ENCODE results near the gene ZSCAN5A.

The ZSCAN5A gene

DNA sequence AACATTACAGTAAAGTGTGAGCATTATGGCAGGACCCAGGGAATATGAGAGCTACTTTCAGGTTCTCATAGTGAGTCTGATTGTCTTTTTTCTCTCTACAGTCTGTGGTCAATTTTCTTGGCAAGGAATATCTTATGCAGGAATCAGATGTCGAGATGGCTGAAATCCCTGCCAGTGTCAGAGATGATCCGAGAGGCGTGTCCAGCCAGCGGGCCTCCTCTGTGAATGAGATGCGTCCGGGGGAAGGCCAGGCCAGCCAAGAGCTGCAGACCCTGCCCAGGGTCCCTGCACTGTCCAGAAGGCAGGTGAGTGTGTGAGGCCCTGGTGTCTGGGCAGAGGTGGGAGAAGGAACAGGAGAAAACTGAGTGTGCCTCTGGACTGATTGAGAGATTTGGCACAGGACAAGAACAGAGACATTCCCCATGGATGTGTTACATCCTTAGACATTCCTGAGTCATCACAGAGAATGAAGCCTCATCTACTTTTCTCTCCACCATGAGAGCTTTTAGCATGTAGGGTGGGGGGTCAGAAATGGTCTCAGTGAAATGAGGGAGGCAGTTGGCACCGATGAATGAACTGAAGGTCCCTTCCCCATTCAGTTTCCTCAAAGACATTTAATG, 69.4 kb downstream of the ZSCAN5A start:
- POLR2A ChIA-PET: no interaction called here
- H3K9me3 ChIP-seq (ENCODE audit: control insufficient read depth, insufficient read depth, low read depth, low read length): no peaks in the 10 kb centered on the region
- no peak for TF ChIP-seq ZNF76 (tag by site-specific recombination; IDR thresholded peaks at IDR 0.05; ENCODE audit: borderline replicate concordance, low read depth)
- TF ChIP-seq, protein P1, sequence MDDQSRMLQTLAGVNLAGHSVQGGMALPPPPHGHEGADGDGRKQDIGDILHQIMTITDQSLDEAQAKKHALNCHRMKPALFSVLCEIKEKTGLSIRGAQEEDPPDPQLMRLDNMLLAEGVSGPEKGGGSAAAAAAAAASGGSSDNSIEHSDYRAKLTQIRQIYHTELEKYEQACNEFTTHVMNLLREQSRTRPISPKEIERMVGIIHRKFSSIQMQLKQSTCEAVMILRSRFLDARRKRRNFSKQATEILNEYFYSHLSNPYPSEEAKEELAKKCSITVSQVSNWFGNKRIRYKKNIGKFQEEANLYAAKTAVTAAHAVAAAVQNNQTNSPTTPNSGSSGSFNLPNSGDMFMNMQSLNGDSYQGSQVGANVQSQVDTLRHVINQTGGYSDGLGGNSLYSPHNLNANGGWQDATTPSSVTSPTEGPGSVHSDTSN (CRISPR knock-in tag; IDR thresholded peaks at IDR 0.05): no peak
- no peak for TF ChIP-seq ZNF660 (tag by site-specific recombination; IDR thresholded peaks at IDR 0.05)
- TF ChIP-seq FEZF1 (tag by site-specific recombination; IDR thresholded peaks at IDR 0.05): no peak
- no peak for TF ChIP-seq ZNF624 (tag by site-specific recombination; IDR thresholded peaks at IDR 0.05)
- TF ChIP-seq, protein P2, sequence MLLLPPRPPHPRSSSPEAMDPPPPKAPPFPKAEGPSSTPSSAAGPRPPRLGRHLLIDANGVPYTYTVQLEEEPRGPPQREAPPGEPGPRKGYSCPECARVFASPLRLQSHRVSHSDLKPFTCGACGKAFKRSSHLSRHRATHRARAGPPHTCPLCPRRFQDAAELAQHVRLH (tag by site-specific recombination; IDR thresholded peaks at IDR 0.05): no peak
- TF ChIP-seq, protein P3, sequence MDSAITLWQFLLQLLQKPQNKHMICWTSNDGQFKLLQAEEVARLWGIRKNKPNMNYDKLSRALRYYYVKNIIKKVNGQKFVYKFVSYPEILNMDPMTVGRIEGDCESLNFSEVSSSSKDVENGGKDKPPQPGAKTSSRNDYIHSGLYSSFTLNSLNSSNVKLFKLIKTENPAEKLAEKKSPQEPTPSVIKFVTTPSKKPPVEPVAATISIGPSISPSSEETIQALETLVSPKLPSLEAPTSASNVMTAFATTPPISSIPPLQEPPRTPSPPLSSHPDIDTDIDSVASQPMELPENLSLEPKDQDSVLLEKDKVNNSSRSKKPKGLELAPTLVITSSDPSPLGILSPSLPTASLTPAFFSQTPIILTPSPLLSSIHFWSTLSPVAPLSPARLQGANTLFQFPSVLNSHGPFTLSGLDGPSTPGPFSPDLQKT (IDR thresholded peaks at IDR 0.05; ENCODE audit: borderline replicate concordance, low read depth, low read length): no peak
- no peaks in the 10 kb centered on the region for H3K4me1 ChIP-seq (ENCODE audit: control insufficient read depth, insufficient read depth, low read length)
- no peaks in the 10 kb centered on the region for H3K36me3 ChIP-seq (ENCODE audit: control insufficient read depth in 2 of 2, insufficient read depth in 1 of 2, low read length in 2 of 2)
- H3K27ac ChIP-seq (ENCODE audit: extremely low read depth, low read depth, low read length): no peak overlapping the region
- H3K4me3 ChIP-seq (ENCODE audit: low read depth, low read length): no peak overlapping the region
- CTCF ChIA-PET: interaction anchor here (0.7 to 1.0 kb wide), 3 partner anchors 69 to 178 kb away, joined by 3 read pairs; no protein-coding TSS in a partner anchor

DNA sequence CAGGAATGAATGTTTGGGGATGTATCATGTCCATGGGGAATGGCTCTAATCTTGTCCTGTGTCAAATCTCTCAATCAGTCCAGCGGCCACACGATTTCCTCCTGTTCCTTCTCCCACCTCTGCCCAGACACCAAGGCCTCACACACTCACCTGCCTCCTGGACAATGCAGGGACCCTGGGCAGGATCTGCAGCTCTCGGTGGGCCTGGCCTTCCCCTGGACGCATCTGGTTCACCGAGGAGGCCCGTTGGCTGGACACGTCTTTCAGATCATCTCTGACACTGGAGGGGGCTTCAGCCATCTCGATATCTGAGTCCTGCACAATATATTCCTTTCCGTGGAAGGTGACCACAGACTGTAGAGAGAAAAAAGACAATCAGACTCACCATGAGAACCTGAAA, 91.2 kb downstream of the ZSCAN5A start:
- Histone ChIP-seq H3K27ac (ENCODE audit: extremely low read depth, low read depth, low read length) (no peak overlapping the region), H3K36me3 (ENCODE audit: control insufficient read depth in 2 of 2, insufficient read depth in 1 of 2, low read length in 2 of 2) (peaks cover 0 to 6% of the 10 kb centered on the region in 2 experiments; a peak in 1 of 3 replicates), H3K4me1 (ENCODE audit: control insufficient read depth, insufficient read depth, low read length) (no peaks in the 10 kb centered on the region), H3K4me3 (ENCODE audit: low read depth, low read length) (no peak overlapping the region), H3K9me3 (ENCODE audit: control insufficient read depth, insufficient read depth, low read depth, low read length) (no peaks in the 10 kb centered on the region)
- CTCF ChIA-PET: interaction anchor here (0.7 kb wide), 1 partner anchor 128 kb away, joined by 3 read pairs; no protein-coding TSS in a partner anchor
- TF ChIP-seq IKZF3 (tag by site-specific recombination; IDR thresholded peaks at IDR 0.05) (no peak), ZNF426 (tag by site-specific recombination; IDR thresholded peaks at IDR 0.05) (no peak), MZF1 (tag by site-specific recombination; IDR thresholded peaks at IDR 0.05; ENCODE audit: borderline replicate concordance) (no peak), KLF10 (tag by site-specific recombination; IDR thresholded peaks at IDR 0.05) (no peak), ZNF10 (tag by site-specific recombination; IDR thresholded peaks at IDR 0.05) (no peak), ZNF660 (tag by site-specific recombination; IDR thresholded peaks at IDR 0.05) (no peak), ZNF548 (tag by site-specific recombination; IDR thresholded peaks at IDR 0.05) (no peak), ZNF140 (tag by site-specific recombination; IDR thresholded peaks at IDR 0.05) (no peak), ZBTB7A (tag by site-specific recombination; IDR thresholded peaks at IDR 0.05; ENCODE audit: low read depth) (no peak), ZNF274 (IDR thresholded peaks at IDR 0.05; ENCODE audit: low read length) (no peak), ZNF274 (tag by site-specific recombination; IDR thresholded peaks at IDR 0.05; ENCODE audit: borderline replicate concordance) (no peak), ZNF473 (tag by site-specific recombination; IDR thresholded peaks at IDR 0.05) (no peak), HOXA7 (CRISPR knock-in tag; IDR thresholded peaks at IDR 0.05; ENCODE audit: borderline replicate concordance) (no peak), KLF9 (tag by site-specific recombination; IDR thresholded peaks at IDR 0.05; ENCODE audit: low read depth) (no peak), ZNF223 (tag by site-specific recombination; IDR thresholded peaks at IDR 0.05) (no peak), REPIN1 (tag by site-specific recombination; IDR thresholded peaks at IDR 0.05; ENCODE audit: low read depth) (no peak), ZEB2 (tag by site-specific recombination; IDR thresholded peaks at IDR 0.05) (no peak)
- TF ChIP-seq, protein P4, sequence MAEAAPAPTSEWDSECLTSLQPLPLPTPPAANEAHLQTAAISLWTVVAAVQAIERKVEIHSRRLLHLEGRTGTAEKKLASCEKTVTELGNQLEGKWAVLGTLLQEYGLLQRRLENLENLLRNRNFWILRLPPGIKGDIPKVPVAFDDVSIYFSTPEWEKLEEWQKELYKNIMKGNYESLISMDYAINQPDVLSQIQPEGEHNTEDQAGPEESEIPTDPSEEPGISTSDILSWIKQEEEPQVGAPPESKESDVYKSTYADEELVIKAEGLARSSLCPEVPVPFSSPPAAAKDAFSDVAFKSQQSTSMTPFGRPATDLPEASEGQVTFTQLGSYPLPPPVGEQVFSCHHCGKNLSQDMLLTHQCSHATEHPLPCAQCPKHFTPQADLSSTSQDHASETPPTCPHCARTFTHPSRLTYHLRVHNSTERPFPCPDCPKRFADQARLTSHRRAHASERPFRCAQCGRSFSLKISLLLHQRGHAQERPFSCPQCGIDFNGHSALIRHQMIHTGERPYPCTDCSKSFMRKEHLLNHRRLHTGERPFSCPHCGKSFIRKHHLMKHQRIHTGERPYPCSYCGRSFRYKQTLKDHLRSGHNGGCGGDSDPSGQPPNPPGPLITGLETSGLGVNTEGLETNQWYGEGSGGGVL (tag by site-specific recombination; IDR thresholded peaks at IDR 0.05): no peak
- POLR2A ChIA-PET: no interaction called here
